Measurements from ENCODE around the gene AHDC1.
A peak's percentile ranks its signal among the peaks of the same experiment; 100 is the strongest.

AHDC1 gene

GRCh38 chr1:27496604-27497155 lies 107.3 kb downstream of the AHDC1 start:
- H3K4me3 ChIP-seq (replicated peaks in 1 of 2; ENCODE audit: low read depth in 2 of 2, low read length in 2 of 2): peak overlapping the region in 1 of 2 donors; percentile 7
- DNase-seq (ENCODE audit: low read depth in 2 of 2): peak; percentile 58 to 78
- TF ChIP-seq, protein P1, sequence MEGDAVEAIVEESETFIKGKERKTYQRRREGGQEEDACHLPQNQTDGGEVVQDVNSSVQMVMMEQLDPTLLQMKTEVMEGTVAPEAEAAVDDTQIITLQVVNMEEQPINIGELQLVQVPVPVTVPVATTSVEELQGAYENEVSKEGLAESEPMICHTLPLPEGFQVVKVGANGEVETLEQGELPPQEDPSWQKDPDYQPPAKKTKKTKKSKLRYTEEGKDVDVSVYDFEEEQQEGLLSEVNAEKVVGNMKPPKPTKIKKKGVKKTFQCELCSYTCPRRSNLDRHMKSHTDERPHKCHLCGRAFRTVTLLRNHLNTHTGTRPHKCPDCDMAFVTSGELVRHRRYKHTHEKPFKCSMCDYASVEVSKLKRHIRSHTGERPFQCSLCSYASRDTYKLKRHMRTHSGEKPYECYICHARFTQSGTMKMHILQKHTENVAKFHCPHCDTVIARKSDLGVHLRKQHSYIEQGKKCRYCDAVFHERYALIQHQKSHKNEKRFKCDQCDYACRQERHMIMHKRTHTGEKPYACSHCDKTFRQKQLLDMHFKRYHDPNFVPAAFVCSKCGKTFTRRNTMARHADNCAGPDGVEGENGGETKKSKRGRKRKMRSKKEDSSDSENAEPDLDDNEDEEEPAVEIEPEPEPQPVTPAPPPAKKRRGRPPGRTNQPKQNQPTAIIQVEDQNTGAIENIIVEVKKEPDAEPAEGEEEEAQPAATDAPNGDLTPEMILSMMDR (IDR thresholded peaks at IDR 0.05; ENCODE audit: low read depth, low read length): peak; percentile 26

DNA sequence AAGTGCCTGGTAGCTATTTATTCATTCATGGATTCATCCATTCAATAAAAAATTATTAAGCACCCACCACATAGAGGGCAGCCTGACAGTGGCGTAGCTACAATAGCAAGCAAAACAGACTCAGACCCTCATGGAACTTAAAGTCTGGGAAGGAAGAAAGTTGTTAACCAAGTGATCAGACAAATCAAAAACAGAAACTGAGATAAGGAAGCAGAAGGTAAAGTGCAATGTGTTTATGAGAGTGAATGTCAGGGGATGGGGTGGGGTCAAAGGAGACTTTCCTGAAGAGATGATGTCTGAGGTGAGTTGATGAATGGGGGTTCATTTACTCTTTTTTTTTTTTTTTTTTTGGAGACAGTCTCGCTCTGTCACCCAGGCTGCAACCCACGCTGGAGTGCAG lies 111.1 kb downstream of the AHDC1 start:
- DNase-seq (ENCODE audit: low read depth in 2 of 2): no peak
- TF ChIP-seq, protein P1 (IDR thresholded peaks at IDR 0.05; ENCODE audit: low read depth, low read length): no peak
- H3K4me3 ChIP-seq (replicated peaks in 1 of 2; ENCODE audit: low read depth in 2 of 2, low read length in 2 of 2): no peak overlapping the region

DNA sequence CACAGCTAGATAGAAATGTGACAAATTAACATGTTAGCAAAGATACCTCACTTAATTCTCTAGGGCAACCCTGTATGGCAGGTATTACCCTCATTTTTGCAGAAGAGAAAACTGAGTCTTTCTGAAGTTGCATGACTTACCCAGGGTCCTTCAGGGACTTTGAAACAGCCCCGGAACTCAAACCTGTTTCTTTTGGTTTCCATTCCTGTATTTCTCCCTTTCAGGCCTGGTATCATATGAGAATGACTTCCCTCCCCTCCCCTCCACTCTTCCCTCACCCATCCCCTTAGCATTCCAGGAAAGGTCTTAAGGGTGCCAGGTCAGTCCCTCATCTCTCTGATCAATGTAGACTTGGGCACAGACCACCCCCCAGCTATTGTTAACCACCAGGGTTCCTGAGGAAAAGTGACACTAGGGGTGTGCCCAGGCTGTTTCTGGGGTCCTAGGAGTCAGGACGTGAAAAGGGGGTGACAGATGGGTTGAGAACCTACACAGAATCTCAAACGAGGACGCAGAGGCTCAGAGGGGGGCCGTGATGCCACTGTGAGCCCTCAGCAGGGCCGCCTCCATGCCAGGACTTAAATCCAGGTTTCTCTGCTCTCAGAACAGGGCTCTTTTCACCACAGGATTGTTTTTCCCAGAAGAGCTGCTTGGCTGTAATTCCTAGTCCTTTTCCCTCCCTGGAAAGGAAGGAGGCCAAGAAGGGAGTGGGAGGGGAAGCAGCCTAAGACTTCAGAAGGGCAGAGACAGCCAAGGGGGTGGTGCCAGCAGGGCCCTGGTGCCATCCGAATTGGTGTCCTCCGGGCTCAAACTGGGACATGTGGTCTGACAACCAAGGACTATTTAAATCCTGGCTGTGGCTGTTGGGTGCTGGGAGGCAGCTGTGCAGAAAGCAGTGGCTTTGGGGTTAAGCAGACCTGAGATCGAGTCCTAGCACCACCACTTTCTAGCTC lies 111.9 kb downstream of the AHDC1 start:
- TF ChIP-seq, protein P1 (IDR thresholded peaks at IDR 0.05; ENCODE audit: low read depth, low read length): no peak
- DNase-seq (ENCODE audit: low read depth in 2 of 2): peak in 1 of 2 donors; percentile 79

DNA sequence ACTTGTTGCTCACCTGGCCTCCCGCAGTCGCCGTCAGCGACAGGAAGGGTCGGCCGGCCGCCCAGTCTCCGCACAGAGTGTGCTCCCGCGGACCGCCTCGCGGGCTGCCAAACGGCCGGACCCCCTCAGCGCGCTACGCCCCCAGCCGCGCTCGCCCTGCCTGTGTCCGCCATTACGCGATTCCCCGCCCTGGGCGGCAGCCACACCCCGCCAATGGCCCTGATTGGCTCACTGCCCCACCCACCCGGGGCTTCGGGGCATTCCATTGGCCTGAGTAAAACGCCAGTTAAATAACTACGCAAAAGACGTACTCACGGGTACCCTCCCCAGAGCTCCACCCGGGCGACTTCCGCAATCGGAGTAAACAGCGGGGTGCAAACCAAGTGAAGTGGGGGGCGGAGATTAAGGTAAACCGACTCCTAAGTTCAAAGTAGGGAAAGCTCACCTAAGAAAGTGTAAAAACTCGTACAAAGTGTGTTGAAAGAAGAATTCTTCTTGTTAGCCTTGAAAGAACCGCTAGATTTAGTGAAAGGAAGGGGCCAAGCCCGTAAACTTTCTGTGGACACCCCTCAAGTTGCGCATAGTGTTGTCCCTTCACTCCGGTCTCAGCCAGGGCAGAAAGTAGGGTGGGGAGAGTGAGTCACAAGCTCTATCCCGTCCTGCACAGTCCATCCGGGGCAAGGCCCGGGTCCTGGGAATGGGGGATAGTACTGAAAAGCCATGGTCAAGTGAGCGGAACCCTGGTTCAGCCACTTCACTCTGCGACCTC lies 113.8 kb downstream of the AHDC1 start, which contains the start of gene WASF2:
WASF2 (minus strand) TSS at position 195 of the 769 bp plus-strand sequence. CDS start 61,277 bp downstream, outside the sequence.
- TF ChIP-seq, protein P1 (IDR thresholded peaks at IDR 0.05; ENCODE audit: low read depth, low read length): no peak
- H3K4me3 ChIP-seq (replicated peaks in 1 of 2; ENCODE audit: low read depth in 2 of 2, low read length in 2 of 2): peak within 1 kb of the TSS; percentile 93 to 98
- DNase-seq (ENCODE audit: low read depth in 2 of 2): peak; percentile 98

More for the DNA sequence above, 111.9 kb downstream of the AHDC1 start:
- peak overlapping the region in 1 of 2 donors; percentile 4 for H3K4me3 ChIP-seq (replicated peaks in 1 of 2; ENCODE audit: low read depth in 2 of 2, low read length in 2 of 2)

DNA sequence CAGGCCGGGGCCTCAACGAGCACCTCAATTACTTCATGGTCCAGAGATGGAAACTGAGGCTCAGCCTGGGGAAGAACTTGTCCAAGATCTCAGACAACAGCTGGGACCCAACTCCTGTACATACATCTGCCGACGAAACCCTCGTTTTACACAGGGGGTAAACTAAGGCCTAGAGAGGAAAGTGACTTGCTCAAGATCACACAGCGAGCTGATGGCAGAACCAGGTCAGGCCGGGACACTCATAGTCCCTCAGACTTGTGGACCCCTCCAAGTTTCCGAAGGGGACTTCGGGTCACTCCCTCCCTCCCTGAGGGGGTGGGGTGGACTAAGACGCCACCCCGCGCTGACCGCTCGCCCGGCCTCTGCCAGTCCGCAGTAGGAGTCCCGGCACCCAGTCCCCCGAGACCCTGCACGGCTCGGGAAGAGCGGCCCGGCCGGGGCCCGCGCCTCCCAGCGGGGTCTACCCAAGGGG lies 114.4 kb downstream of the AHDC1 start:
- TF ChIP-seq, protein P1 (IDR thresholded peaks at IDR 0.05; ENCODE audit: low read depth, low read length): no peak
- peak overlapping the region; percentile 93 to 98 for H3K4me3 ChIP-seq (replicated peaks in 1 of 2; ENCODE audit: low read depth in 2 of 2, low read length in 2 of 2)
- peak; percentile 41 to 49 for DNase-seq (ENCODE audit: low read depth in 2 of 2)

Data from cardiac fibroblast (primary cell).